HuH-7.5 (cell line): Measurements from ENCODE around the gene SIRPA.

Experiments used
- DNase-seq: peaks from one replicate; pipeline ENCODE4 v3.0.0; 2011; ENCODE audit warnings: low spot score

The SIRPA gene

GRCh38 chr20:1870792-1871550, 24.2 kb upstream of the SIRPA start:
- no peak for DNase-seq

GRCh38 chr20:1871807-1872458, 23.3 kb upstream of the SIRPA start:
- no peak for DNase-seq

- DNase-seq: no peak
Observed at GRCh38 chr20:1872459-1873097, 22.6 kb upstream of the SIRPA start.

GRCh38 chr20:1874450-1875182, 20.6 kb upstream of the SIRPA start:
- DNase-seq: peak; percentile 65

- DNase-seq: no peak
Observed at GRCh38 chr20:1875183-1875554, 20.0 kb upstream of the SIRPA start.

- DNase-seq: no peak
Observed at GRCh38 chr20:1875762-1876161, 19.4 kb upstream of the SIRPA start.

GRCh38 chr20:1876217-1876921, 18.8 kb upstream of the SIRPA start:
- no peak for DNase-seq

GRCh38 chr20:1876975-1877608, 18.1 kb upstream of the SIRPA start:
- peak; percentile 84 for DNase-seq

GRCh38 chr20:1877609-1878200, 17.5 kb upstream of the SIRPA start:
- no peak for DNase-seq

- DNase-seq: no peak
Observed at GRCh38 chr20:1879369-1879768, 15.8 kb upstream of the SIRPA start.

GRCh38 chr20:1879934-1880333, 15.3 kb upstream of the SIRPA start:
- DNase-seq: no peak

- no peak for DNase-seq
Observed at GRCh38 chr20:1880529-1881239, 14.5 kb upstream of the SIRPA start.

GRCh38 chr20:1881240-1881835, 13.9 kb upstream of the SIRPA start:
- DNase-seq: no peak

- DNase-seq: no peak
Observed at GRCh38 chr20:1882026-1882425, 13.2 kb upstream of the SIRPA start.

- DNase-seq: no peak
Observed at GRCh38 chr20:1883986-1884385, 11.2 kb upstream of the SIRPA start.

GRCh38 chr20:1885254-1885653, 10.0 kb upstream of the SIRPA start:
- no peak for DNase-seq

GRCh38 chr20:1885940-1886693, 9.1 kb upstream of the SIRPA start:
- no peak for DNase-seq

GRCh38 chr20:1887321-1887720, 7.9 kb upstream of the SIRPA start:
- DNase-seq: no peak

- DNase-seq: no peak
Observed at GRCh38 chr20:1887756-1888155, 7.5 kb upstream of the SIRPA start.
